Cardiac fibroblast (primary cell): ENCODE measurements around the gene CTXND2.
"Not testable (repeated sequence)": the region's sequence is repeated elsewhere in the genome, so short reads cannot be mapped to it uniquely, and the experiment has no call there.

Experiments
- DNase-seq, 2 donors: peaks; one replicate each; pipeline versions ENCODE4 v3.0.0 to v3.0.0-alpha.2; 2010; ENCODE audit warnings: low read depth in 2 of 2
- H3K4me3 ChIP-seq, 2 donors: replicated peaks in 1 of 2; 1 replicate in 1 of 2; 2 replicates in 1 of 2; pipeline ENCODE4 v1.5.1; 2011; ENCODE audit warnings: low read depth in 2 of 2, low read length in 2 of 2, mild to moderate bottlenecking in 2 of 2, moderate library complexity in 1 of 2
- CTCF ChIP-seq: IDR thresholded peaks from one replicate; pipeline ENCODE4 v1.5.1; 2011; ENCODE audit warnings: low read depth, mild to moderate bottlenecking, low read length, inconsistent platforms

The CTXND2 gene

GRCh38 chr1:150876119-150876454 lies 10.8 kb upstream of the CTXND2 start:
- no peak for TF ChIP-seq CTCF
- DNase-seq = peak; percentile 64 to 75
- H3K4me3 ChIP-seq = peak overlapping the region; percentile 79 to 83

DNA sequence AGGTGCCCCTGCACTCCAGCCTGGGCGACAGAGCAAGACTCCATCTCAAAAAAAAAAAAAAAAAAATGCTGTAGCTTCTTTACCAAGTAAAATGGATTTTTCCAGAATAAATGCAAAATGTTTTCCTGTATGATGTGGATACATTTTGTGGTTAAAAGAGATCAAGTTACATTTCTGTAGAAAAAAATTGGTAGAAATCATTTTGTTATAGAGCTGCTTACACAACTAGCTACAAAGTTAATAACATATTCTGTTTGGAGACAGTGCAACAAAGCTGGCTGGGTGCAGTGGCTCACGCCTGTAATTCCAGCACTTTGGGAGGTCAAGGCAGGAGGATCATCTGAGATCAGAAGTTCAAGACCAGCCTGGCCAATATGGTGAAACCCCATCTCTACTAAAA lies 8.0 kb upstream of the CTXND2 start:
- DNase-seq, H3K4me3 ChIP-seq: not testable (repeated sequence)

DNA sequence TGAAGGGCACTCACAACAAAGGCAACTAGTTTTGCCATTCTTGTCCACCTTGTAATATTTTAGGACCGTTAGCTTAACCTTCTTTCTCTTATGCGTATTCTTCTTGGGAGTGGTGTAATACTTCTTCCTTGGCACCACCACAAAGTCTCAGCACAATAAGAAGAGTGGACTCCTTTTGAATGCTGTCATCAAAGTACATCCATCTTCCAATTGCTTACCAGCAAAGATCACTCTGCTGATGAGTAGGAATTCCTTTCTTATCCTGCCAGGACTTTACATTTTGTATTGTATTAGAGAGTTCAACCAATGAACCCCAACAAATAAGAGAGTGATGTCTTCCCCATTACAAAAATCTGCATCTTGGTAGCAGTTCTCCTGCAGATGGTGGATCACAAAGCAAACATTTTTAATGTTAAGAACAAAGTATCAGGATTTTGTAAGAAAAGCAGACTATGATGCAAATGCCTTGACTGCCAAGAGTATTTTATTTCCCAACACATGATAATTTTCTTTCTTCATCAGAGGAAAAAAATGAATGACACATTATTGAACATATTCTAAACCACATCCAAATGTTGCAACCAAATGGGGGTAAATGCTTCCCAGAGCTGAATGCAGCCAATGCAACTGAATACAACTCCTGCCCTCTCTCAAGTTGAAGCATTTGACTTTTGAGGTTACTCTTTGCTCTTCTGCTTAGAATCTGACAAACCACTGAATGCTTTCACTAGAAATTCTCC lies 5.4 kb upstream of the CTXND2 start:
- peak; percentile 95 to 98 for DNase-seq

GRCh38 chr1:150883121-150883520 lies 3.8 kb upstream of the CTXND2 start:
- not testable (repeated sequence) for DNase-seq, H3K4me3 ChIP-seq

More for the DNA sequence above, 5.4 kb upstream of the CTXND2 start:
- peak overlapping the region in 1 of 2 donors; percentile 5 for H3K4me3 ChIP-seq
- TF ChIP-seq CTCF = no peak

GRCh38 chr1:150888727-150889126 lies 1.8 kb downstream of the CTXND2 start:
- DNase-seq = no peak
- no peak overlapping the region for H3K4me3 ChIP-seq
- no peak for TF ChIP-seq CTCF

GRCh38 chr1:150890033-150890416 lies 3.1 kb downstream of the CTXND2 start:
- no peak overlapping the region for H3K4me3 ChIP-seq
- no peak for TF ChIP-seq CTCF
- DNase-seq = no peak

- H3K4me3 ChIP-seq = no peak overlapping the region
- DNase-seq = no peak
- TF ChIP-seq CTCF = no peak
Measured at GRCh38 chr1:150893336-150893913, 6.5 kb downstream of the CTXND2 start.

- no peak overlapping the region for H3K4me3 ChIP-seq
- peak in 1 of 2 donors; percentile 68 for DNase-seq
- TF ChIP-seq CTCF = no peak
Measured at GRCh38 chr1:150895618-150896017, 8.7 kb downstream of the CTXND2 start.

DNA sequence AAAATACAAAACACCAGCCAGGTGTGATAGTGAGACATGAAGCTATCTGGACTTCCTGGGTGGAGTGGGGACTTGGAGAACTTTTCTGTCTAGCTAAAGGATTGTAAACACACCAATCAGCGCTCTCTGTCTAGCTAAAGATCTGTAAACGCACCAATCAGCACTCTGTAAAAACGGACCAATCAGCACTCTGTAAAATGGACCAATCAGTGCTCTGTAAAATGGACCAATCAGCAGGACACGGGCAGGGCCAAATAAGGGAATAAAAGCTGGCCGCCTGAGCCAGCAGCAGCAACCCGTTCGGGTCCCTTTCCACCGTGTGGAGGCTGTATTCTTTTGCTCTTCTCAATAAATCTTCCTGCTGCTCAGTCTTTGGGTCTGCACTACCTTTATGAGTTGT lies 12.9 kb downstream of the CTXND2 start:
- DNase-seq, H3K4me3 ChIP-seq: not testable (repeated sequence)
